Keratinocyte (primary cell): ENCODE measurements around the gene PSG5. TPM values are rescaled to one million over a fixed set of nuclear protein-coding genes. Genes with fewer than 3 reads are reported as not detected.
"Not testable (repeated sequence)": the region's sequence is repeated elsewhere in the genome, so short reads cannot be mapped to it uniquely, and the experiment has no call there.

ENCODE experiments used
- DNase-seq: peaks from one replicate; pipeline ENCODE4 v3.0.0-alpha.2; 2011; ENCODE audit warnings: low read depth, missing footprints, low spot score
- FAIRE-seq: peaks from 2 replicates; lab custom pipeline; 2011; peaks lifted over from hg19 to GRCh38; lab: Jason Lieb, UNC
- H2AFZ ChIP-seq: 2 replicates; pipeline ENCODE4 v1.6.0; 2012; ENCODE audit warnings: low read length, control low read depth, inconsistent platforms; ENCODE audit not compliant: control insufficient read depth
- H3K27ac ChIP-seq: 2 replicates; pipeline ENCODE4 v1.5.1; 2011; ENCODE audit warnings: low read length; ENCODE audit not compliant: control insufficient read depth, insufficient read depth
- H3K27me3 ChIP-seq: 3 replicates; pipeline ENCODE4 v1.6.0; 2011; ENCODE audit warnings: low read length; ENCODE audit not compliant: control insufficient read depth, insufficient read depth; ENCODE audit errors: extremely low read depth
- H3K36me3 ChIP-seq, 2 experiments: 2 replicates in 1 of 2; 3 replicates in 1 of 2; pipeline ENCODE4 v1.5.1; 2011; ENCODE audit warnings: low read length in 2 of 2, mild to moderate bottlenecking in 1 of 2; ENCODE audit not compliant: control insufficient read depth in 2 of 2, insufficient read depth in 2 of 2; ENCODE audit errors: extremely low read depth in 1 of 2
- H3K4me1 ChIP-seq: 3 replicates; pipeline ENCODE4 v1.5.1; 2011; ENCODE audit warnings: low read length; ENCODE audit not compliant: control insufficient read depth, insufficient read depth; ENCODE audit errors: extremely low read depth
- H3K4me2 ChIP-seq: 3 replicates; pipeline ENCODE4 v1.6.0; 2011; ENCODE audit warnings: low read depth, low read length; ENCODE audit not compliant: control insufficient read depth, insufficient read depth; ENCODE audit errors: extremely low read depth
- H3K4me3 ChIP-seq, 3 experiments: fragments of 200-600 bp in 1 of 3; sonication (generic) in 1 of 3; 2 replicates in 2 of 3; 3 replicates in 1 of 3; pipeline ENCODE4 v1.5.1; 2011 to 2016; ENCODE audit warnings: low read length in 3 of 3, mild to moderate bottlenecking in 3 of 3, control low read depth in 2 of 3, inconsistent platforms in 1 of 3, low read depth in 1 of 3, mixed read lengths in 1 of 3, mixed run types in 1 of 3, moderate library complexity in 1 of 3; ENCODE audit not compliant: control insufficient read depth in 2 of 3, insufficient read depth in 2 of 3; ENCODE audit errors: extremely low read depth in 1 of 3
- H3K79me2 ChIP-seq: 2 replicates; pipeline ENCODE4 v1.6.0; 2012; ENCODE audit warnings: low read length; ENCODE audit not compliant: control insufficient read depth, insufficient read depth
- H3K9ac ChIP-seq: 3 replicates; pipeline ENCODE4 v1.6.0; 2011; ENCODE audit warnings: low read length; ENCODE audit not compliant: control insufficient read depth, insufficient read depth; ENCODE audit errors: extremely low read depth
- H3K9me1 ChIP-seq: 3 replicates; pipeline ENCODE4 v1.6.0; 2011; ENCODE audit warnings: low read length; ENCODE audit not compliant: control insufficient read depth, insufficient read depth; ENCODE audit errors: extremely low read depth
- H3K9me3 ChIP-seq: 2 replicates; pipeline ENCODE4 v1.5.1; 2012; ENCODE audit warnings: low read depth, low read length; ENCODE audit not compliant: control insufficient read depth
- H4K20me1 ChIP-seq: 3 replicates; pipeline ENCODE4 v1.6.0; 2011; ENCODE audit warnings: low read length; ENCODE audit not compliant: control insufficient read depth, insufficient read depth; ENCODE audit errors: extremely low read depth
- EZH2 ChIP-seq: IDR thresholded peaks from one replicate; pipeline ENCODE4 v1.6.1; 2012; ENCODE audit warnings: inconsistent platforms, mild to moderate bottlenecking, low read length, moderate library complexity
- dilution Hi-C: fragments of 300-500 bp; cut with MboI; formaldehyde crosslinking; loops from one replicate; pipeline ENCODE4 v1.7.0; 2020; ENCODE audit warnings: low sequenced_read_pairs; ENCODE audit not compliant: extremely low pct_ligation_motif_present
- polyA plus RNA-seq, 5 experiments: library from polyadenylated mRNA; depleted of rRNA in 3 of 5; stranded (reverse) in 3 of 5; stranded (forward) in 1 of 5; unstranded in 1 of 5; fragments of >200 nt; gene quantifications; 1 replicate in 1 of 5; 2 replicates in 3 of 5; 3 replicates in 1 of 5; pipeline versions ENCODE4 v1.2.1 to v1.2.3, GENCODE V29; 2011 to 2012; ENCODE audit warnings: missing spikeins in 2 of 5, low read depth in 1 of 5, low replicate concordance in 1 of 5
- TF ChIP-seq, protein P1 (sequence below), 3 experiments: IDR thresholded peaks in 1 of 3; conservative IDR thresholded peaks in 1 of 3; optimal IDR thresholded peaks in 1 of 3; 2 replicates in 2 of 3; 3 replicates in 1 of 3; pipeline versions ENCODE3 to v1.5.1; 2011; ENCODE audit warnings: low read length in 3 of 3, mild to moderate bottlenecking in 3 of 3, moderate library complexity in 2 of 3, control low read depth in 1 of 3, inconsistent platforms in 1 of 3; ENCODE audit not compliant: insufficient read depth in 2 of 3; ENCODE audit errors: extremely low read depth in 1 of 3

Gene PSG5
- polyA plus RNA-seq, 1 donor (not counting 4 experiments of a cell fraction or from before 2014, with no cell fraction given) = 5.2 TPM

DNA sequence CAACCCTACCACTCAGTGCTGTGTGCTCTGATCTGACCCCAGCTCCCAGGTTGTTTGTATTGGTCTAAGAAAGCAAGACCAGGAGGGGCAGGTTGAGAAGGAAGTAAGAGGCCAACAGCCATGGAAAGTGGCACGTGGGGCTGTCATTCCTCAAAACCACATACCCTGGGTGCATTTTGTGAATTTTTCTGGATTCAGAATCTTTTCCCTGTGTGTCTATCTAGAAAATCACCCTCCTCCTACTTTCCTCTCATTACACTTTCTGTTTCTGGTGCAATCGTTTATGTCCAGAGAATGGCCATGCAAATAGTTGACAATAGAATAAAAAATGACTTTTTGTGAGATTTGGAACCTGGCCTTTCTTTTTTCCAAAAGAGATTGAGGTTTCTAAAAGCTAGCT is 24.1 kb downstream of the PSG5 start:
- not testable (repeated sequence) for H3K27ac ChIP-seq

DNA sequence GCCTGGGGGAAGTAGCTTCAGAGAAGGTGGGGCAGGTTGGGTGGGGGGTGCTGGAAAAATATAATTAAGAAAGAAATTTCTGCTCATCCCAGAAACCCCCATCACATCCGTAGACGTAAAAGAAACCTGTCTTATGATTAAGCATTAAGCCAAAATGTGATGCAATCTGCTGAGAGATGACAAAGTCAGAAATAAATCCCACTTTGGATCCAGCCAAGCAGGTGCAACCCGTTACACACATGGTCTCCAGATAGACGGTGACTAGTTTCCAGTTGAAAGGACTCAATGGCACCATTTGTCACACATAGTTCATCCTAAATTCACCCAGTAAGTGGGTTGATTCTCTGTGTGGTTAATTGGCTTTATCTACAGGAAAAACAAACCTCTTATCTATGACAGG is 34.1 kb downstream of the PSG5 start:
- no peak for TF ChIP-seq EZH2
- TF ChIP-seq, protein P1, sequence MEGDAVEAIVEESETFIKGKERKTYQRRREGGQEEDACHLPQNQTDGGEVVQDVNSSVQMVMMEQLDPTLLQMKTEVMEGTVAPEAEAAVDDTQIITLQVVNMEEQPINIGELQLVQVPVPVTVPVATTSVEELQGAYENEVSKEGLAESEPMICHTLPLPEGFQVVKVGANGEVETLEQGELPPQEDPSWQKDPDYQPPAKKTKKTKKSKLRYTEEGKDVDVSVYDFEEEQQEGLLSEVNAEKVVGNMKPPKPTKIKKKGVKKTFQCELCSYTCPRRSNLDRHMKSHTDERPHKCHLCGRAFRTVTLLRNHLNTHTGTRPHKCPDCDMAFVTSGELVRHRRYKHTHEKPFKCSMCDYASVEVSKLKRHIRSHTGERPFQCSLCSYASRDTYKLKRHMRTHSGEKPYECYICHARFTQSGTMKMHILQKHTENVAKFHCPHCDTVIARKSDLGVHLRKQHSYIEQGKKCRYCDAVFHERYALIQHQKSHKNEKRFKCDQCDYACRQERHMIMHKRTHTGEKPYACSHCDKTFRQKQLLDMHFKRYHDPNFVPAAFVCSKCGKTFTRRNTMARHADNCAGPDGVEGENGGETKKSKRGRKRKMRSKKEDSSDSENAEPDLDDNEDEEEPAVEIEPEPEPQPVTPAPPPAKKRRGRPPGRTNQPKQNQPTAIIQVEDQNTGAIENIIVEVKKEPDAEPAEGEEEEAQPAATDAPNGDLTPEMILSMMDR (optimal IDR thresholded peaks at IDR 0.05 in 1 of 3, IDR thresholded peaks at IDR 0.05 in 1 of 3, conservative IDR thresholded peaks at IDR 0.05 in 1 of 3; ENCODE audit: extremely low read depth in 1 of 3, insufficient read depth in 2 of 3, low read length in 3 of 3) = no peak
- Histone ChIP-seq H4K20me1 (no peaks in the 10 kb centered on the region), H3K9me3 (no peaks in the 10 kb centered on the region), H2AFZ (no peak overlapping the region), H3K27ac (no peak overlapping the region), H3K9me1 (no peaks in the 10 kb centered on the region), H3K4me1 (peaks cover 28% of the 10 kb centered on the region), H3K27me3 (no peaks in the 10 kb centered on the region), H3K79me2 (no peaks in the 10 kb centered on the region), H3K4me3 (no peak overlapping the region), H3K36me3 (no peaks in the 10 kb centered on the region), H3K9ac (no peak overlapping the region), H3K4me2 (no peak overlapping the region)
- dilution Hi-C loops = no loop called here
- no peak for FAIRE-seq
- DNase-seq = no peak

More for the DNA sequence above, 24.1 kb downstream of the PSG5 start:
- H3K36me3 ChIP-seq, H3K9ac ChIP-seq, H3K27me3 ChIP-seq, H3K4me3 ChIP-seq, H3K79me2 ChIP-seq, H3K4me2 ChIP-seq, H3K9me1 ChIP-seq, H4K20me1 ChIP-seq, DNase-seq, H3K9me3 ChIP-seq, FAIRE-seq, dilution Hi-C loops, H2AFZ ChIP-seq: not testable (repeated sequence)
- peaks cover 18% of the 10 kb centered on the region for H3K4me1 ChIP-seq

DNA sequence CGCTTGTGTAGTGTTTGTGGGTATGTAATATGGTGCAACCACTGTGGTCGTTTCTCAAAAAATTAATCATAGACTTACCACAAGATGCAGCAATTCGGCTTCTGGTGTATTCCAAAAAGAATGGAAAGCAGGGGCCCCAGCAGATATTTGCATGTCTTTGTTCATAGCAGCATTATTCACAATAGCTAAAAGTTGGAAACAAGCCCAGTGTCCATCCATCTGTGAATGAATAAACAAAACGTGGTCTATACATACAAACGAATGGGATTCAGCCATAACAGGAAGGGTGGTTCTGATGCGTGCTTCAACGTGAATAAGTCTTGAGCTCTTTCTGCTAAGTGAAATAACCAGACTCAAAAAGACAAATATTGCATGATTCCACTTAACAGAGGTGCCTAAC is 36.5 kb downstream of the PSG5 start:
- FAIRE-seq, H3K79me2 ChIP-seq, H3K27me3 ChIP-seq, H2AFZ ChIP-seq, H3K9me3 ChIP-seq, H3K36me3 ChIP-seq, dilution Hi-C loops, H3K9ac ChIP-seq, H3K9me1 ChIP-seq, H3K4me3 ChIP-seq, H4K20me1 ChIP-seq: not testable (repeated sequence)
- H3K27ac ChIP-seq = peak overlapping the region; percentile 63
- H3K4me1 ChIP-seq = peaks cover 29% of the 10 kb centered on the region
- peak overlapping the region; percentile 27 for H3K4me2 ChIP-seq
- peak; percentile 49 for DNase-seq
